Osteoblast (primary cell): Measurements from ENCODE around the gene FHIT. TPM values are rescaled to one million over a fixed set of nuclear protein-coding genes. Genes with fewer than 3 reads are reported as not detected.

Experiments
- DNase-seq: peaks from one replicate; pipeline ENCODE4 v3.0.0; 2011; ENCODE audit warnings: low spot score, mixed read lengths; ENCODE audit not compliant: insufficient read length; ENCODE audit errors: missing footprints
- H2AFZ ChIP-seq: 2 replicates; pipeline ENCODE4 v1.6.0; 2011; ENCODE audit warnings: mild to moderate bottlenecking, low read length
- H3K27ac ChIP-seq: 2 replicates; pipeline ENCODE4 v1.5.1; 2011; ENCODE audit warnings: mild to moderate bottlenecking, low read depth, low read length, moderate library complexity
- H3K27me3 ChIP-seq: 2 replicates; pipeline ENCODE4 v1.6.0; 2012; ENCODE audit warnings: mild to moderate bottlenecking, control low read depth, inconsistent platforms, low read length, moderate library complexity; ENCODE audit not compliant: insufficient read depth
- H3K36me3 ChIP-seq: 2 replicates; pipeline ENCODE4 v1.5.1; 2011; ENCODE audit warnings: mild to moderate bottlenecking, low read length, control low read depth, moderate library complexity; ENCODE audit not compliant: insufficient read depth
- H3K4me1 ChIP-seq: 2 replicates; pipeline ENCODE4 v1.5.1; 2011; ENCODE audit warnings: mild to moderate bottlenecking, low read length, control low read depth, moderate library complexity; ENCODE audit not compliant: insufficient read depth
- H3K4me2 ChIP-seq: 2 replicates; pipeline ENCODE4 v1.6.0; 2011; ENCODE audit warnings: mild to moderate bottlenecking, low read length; ENCODE audit not compliant: insufficient read depth
- H3K4me3 ChIP-seq: fragments of 200-600 bp; sonication (generic); 3 replicates; pipeline ENCODE4 v1.5.1; 2012; ENCODE audit warnings: mild to moderate bottlenecking, low read length, inconsistent platforms; ENCODE audit not compliant: insufficient read depth
- H3K79me2 ChIP-seq: 2 replicates; pipeline ENCODE4 v1.6.0; 2012; ENCODE audit warnings: mild to moderate bottlenecking, low read length, control low read depth, inconsistent platforms; ENCODE audit not compliant: insufficient read depth
- H3K9me3 ChIP-seq: 2 replicates; pipeline ENCODE4 v1.5.1; 2011; ENCODE audit warnings: low read depth, low read length, control low read depth
- H4K20me1 ChIP-seq: 2 replicates; pipeline ENCODE4 v1.6.0; 2012; ENCODE audit warnings: mild to moderate bottlenecking, low read length, control low read depth; ENCODE audit not compliant: insufficient read depth
- CTCF ChIP-seq: IDR thresholded peaks from 2 replicates; pipeline ENCODE4 v1.5.1; 2011; ENCODE audit warnings: mild to moderate bottlenecking, low read depth, low read length, moderate library complexity; ENCODE audit errors: extremely low read depth
- total RNA-seq: library from RNA; depleted of rRNA; stranded (reverse); fragments of >200 nt; gene quantifications from 2 replicates; pipeline ENCODE4 v1.2.3, GENCODE V29; 2012

FHIT gene
- total RNA-seq, 1 donor, result 3.3 TPM

- Histone ChIP-seq H2AFZ (peak overlapping the region; percentile 7), H3K27ac (no peak overlapping the region), H4K20me1 (no peaks in the 10 kb centered on the region), H3K36me3 (no peaks in the 10 kb centered on the region), H3K9me3 (no peaks in the 10 kb centered on the region), H3K4me2 (no peak overlapping the region), H3K4me1 (peaks cover 18% of the 10 kb centered on the region), H3K4me3 (no peak overlapping the region), H3K79me2 (no peaks in the 10 kb centered on the region), H3K27me3 (no peaks in the 10 kb centered on the region)
- no peak for TF ChIP-seq CTCF
- no peak for DNase-seq
These were observed 1438.8 kb downstream of the FHIT start for GRCh38 chr3:59812237-59813147.

- TF ChIP-seq CTCF, result no peak
- peak overlapping the region; percentile 5 for H2AFZ ChIP-seq
- no peaks in the 10 kb centered on the region for H3K9me3 ChIP-seq
These were observed 1440.1 kb downstream of the FHIT start for GRCh38 chr3:59811160-59811559.

DNA sequence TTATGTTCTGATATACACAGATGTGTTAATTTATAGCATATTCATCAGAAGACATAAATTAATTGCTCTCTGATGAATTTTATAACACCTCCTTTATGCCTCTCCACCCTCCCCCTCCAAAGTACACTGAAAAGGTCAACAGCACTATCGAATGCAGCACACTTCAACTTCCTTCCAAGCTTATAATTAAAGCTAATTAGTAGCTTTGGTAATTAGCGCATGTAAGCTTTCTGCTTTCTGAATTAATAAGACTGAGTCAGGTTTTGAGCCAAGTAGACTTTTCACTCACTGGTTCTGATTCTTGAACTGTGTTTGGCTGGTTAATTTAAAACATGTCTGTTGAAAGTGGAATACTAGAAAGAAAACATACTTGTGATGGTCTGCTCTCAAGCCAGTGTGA, 1440.6 kb downstream of the FHIT start:
- Histone ChIP-seq H3K79me2 (no peaks in the 10 kb centered on the region), H2AFZ (peak overlapping the region; percentile 5), H3K4me3 (no peak overlapping the region), H3K27ac (no peak overlapping the region), H3K27me3 (no peaks in the 10 kb centered on the region), H3K4me1 (peaks cover 13% of the 10 kb centered on the region), H3K9me3 (no peaks in the 10 kb centered on the region), H3K4me2 (no peak overlapping the region), H4K20me1 (no peaks in the 10 kb centered on the region), H3K36me3 (no peaks in the 10 kb centered on the region)
- no peak for DNase-seq
- no peak for TF ChIP-seq CTCF

More at GRCh38 chr3:59811160-59811559, 1440.1 kb downstream of the FHIT start:
- Histone ChIP-seq H3K36me3 (no peaks in the 10 kb centered on the region), H3K27me3 (no peaks in the 10 kb centered on the region), H4K20me1 (no peaks in the 10 kb centered on the region), H3K27ac (no peak overlapping the region), H3K4me2 (no peak overlapping the region), H3K79me2 (no peaks in the 10 kb centered on the region), H3K4me1 (peaks cover 13% of the 10 kb centered on the region), H3K4me3 (no peak overlapping the region)
- no peak for DNase-seq

- Histone ChIP-seq H3K4me3 (no peak overlapping the region), H3K27ac (peak overlapping the region; percentile 43), H3K9me3 (no peaks in the 10 kb centered on the region), H3K4me1 (peaks cover 13% of the 10 kb centered on the region), H3K4me2 (no peak overlapping the region), H3K27me3 (no peaks in the 10 kb centered on the region), H3K79me2 (no peaks in the 10 kb centered on the region), H2AFZ (peak overlapping the region; percentile 55), H4K20me1 (no peaks in the 10 kb centered on the region), H3K36me3 (no peaks in the 10 kb centered on the region)
- TF ChIP-seq CTCF, result peak; percentile 58
- DNase-seq, result peak; percentile 43
These were observed 1441.4 kb downstream of the FHIT start for GRCh38 chr3:59809710-59810444.
